Endodermal cell (in vitro differentiated cells): Measurements from ENCODE around the gene TCF15. TPM values are rescaled to one million over a fixed set of nuclear protein-coding genes. Genes with fewer than 3 reads are reported as not detected.

Source experiments
- DNase-seq: peaks from one replicate; pipeline ENCODE4 v3.0.0-alpha.2; 2017
- H3K27ac ChIP-seq: 2 replicates; pipeline ENCODE4 v1.5.1; 2013; ENCODE audit warnings: mild to moderate bottlenecking, low read depth, low read length, moderate library complexity
- H3K27me3 ChIP-seq: 2 replicates; pipeline ENCODE4 v1.6.1; 2013; ENCODE audit warnings: mild to moderate bottlenecking, low read length, moderate library complexity; ENCODE audit not compliant: insufficient read depth, control insufficient read depth, poor library complexity, severe bottlenecking
- H3K36me3 ChIP-seq: 2 replicates; pipeline ENCODE4 v1.7.0; 2013; ENCODE audit warnings: mild to moderate bottlenecking, low read length, moderate library complexity; ENCODE audit not compliant: control insufficient read depth, insufficient read depth
- H3K4me1 ChIP-seq: one replicate; pipeline ENCODE4 v1.7.0; 2013; ENCODE audit warnings: low read length; ENCODE audit not compliant: control insufficient read depth, insufficient read depth
- H3K4me3 ChIP-seq: 2 replicates; pipeline ENCODE4 v1.5.1; 2013; ENCODE audit warnings: mild to moderate bottlenecking, low read length, moderate library complexity
- H3K9ac ChIP-seq: 2 replicates; pipeline ENCODE4 v1.6.1; 2013; ENCODE audit warnings: mild to moderate bottlenecking, low read length, moderate library complexity; ENCODE audit not compliant: poor library complexity, severe bottlenecking; ENCODE audit errors: extremely low read depth
- H3K9me3 ChIP-seq: 2 replicates; pipeline ENCODE4 v1.6.1; 2013; ENCODE audit warnings: mild to moderate bottlenecking, low read length, moderate library complexity; ENCODE audit not compliant: control insufficient read depth
- H3K27ac Mint-ChIP-seq: 2 replicates; pipeline ENCODE4 v1.8.0; 2020; ENCODE audit warnings: mixed read lengths
- H3K27me3 Mint-ChIP-seq: 2 replicates; pipeline ENCODE4 v1.8.0; 2021; ENCODE audit warnings: mild to moderate bottlenecking, mixed read lengths; ENCODE audit not compliant: insufficient read depth
- H3K36me3 Mint-ChIP-seq: 2 replicates; pipeline ENCODE4 v1.8.0; 2020; ENCODE audit warnings: low read depth, mixed read lengths
- H3K4me1 Mint-ChIP-seq: 2 replicates; pipeline ENCODE4 v1.8.0; 2020; ENCODE audit warnings: mixed read lengths
- H3K4me3 Mint-ChIP-seq: 2 replicates; pipeline ENCODE4 v1.8.0; 2020; ENCODE audit warnings: mild to moderate bottlenecking, moderate library complexity, mixed read lengths
- H3K9me3 Mint-ChIP-seq: 2 replicates; pipeline ENCODE4 v1.8.0; 2020; ENCODE audit warnings: mild to moderate bottlenecking, mixed read lengths
- CTCF ChIP-seq: fragments of 200-600 bp; sonication (generic); conservative IDR thresholded peaks from 2 replicates; pipeline ENCODE4 v1.5.0; 2021; ENCODE audit warnings: antibody characterized with exemption, mild to moderate bottlenecking
- WGBS, 2 experiments: methylation state at CpG; one replicate each; pipeline versions ENCODE4 v1.1.5 to v1.1.7; 2013; ENCODE audit warnings: missing lambda C conversion rate in 2 of 2, mixed read lengths in 1 of 2; ENCODE audit not compliant: insufficient coverage in 1 of 2, insufficient read length in 1 of 2; 5-methylcytosine and 5-hydroxymethylcytosine counted together
- total RNA-seq, 2 donors: library from RNA; stranded (reverse); fragmentation: NEBNext Ultra II Directional in 1 of 2; extraction: Animal tissue kit (Norgen Biotek cat#: 25700) in 1 of 2; gene quantifications; 2 replicates in 1 of 2; 3 replicates in 1 of 2; pipeline ENCODE4 v1.2.1, GENCODE V29; 2021

Gene TCF15
- total RNA-seq, 2 donors from 2014 or later = 1.9 to 2.2 TPM

GRCh38 chr20:577167-577791 is 32.8 kb downstream of the TCF15 start:
- WGBS, 2 experiments = 81 to 82% methylated on average over 9 to 12 of the region's 12 CpGs
- Histone ChIP-seq H3K9ac (no peak overlapping the region), H3K27me3 (no peaks in the 10 kb centered on the region), H3K4me3 (no peak overlapping the region), H3K9me3 (no peaks in the 10 kb centered on the region), H3K27ac (no peak overlapping the region), H3K4me1 (peaks cover 14% of the 10 kb centered on the region), H3K36me3 (no peaks in the 10 kb centered on the region)
- Mint-ChIP-seq H3K27me3 (peaks cover 4% of the 10 kb centered on the region), H3K4me3 (no peak overlapping the region), H3K27ac (no peak overlapping the region), H3K9me3 (no peaks in the 10 kb centered on the region), H3K36me3 (no peaks in the 10 kb centered on the region), H3K4me1 (peaks cover 38% of the 10 kb centered on the region)
- peak; percentile 77 for TF ChIP-seq CTCF
- DNase-seq = peak; percentile 69

GRCh38 chr20:576156-576555 is 34.0 kb downstream of the TCF15 start:
- Histone ChIP-seq H3K27me3 (no peaks in the 10 kb centered on the region), H3K9me3 (no peaks in the 10 kb centered on the region), H3K4me1 (peaks cover 17% of the 10 kb centered on the region), H3K9ac (no peak overlapping the region), H3K27ac (no peak overlapping the region), H3K36me3 (no peaks in the 10 kb centered on the region), H3K4me3 (no peak overlapping the region)
- H3K9me3 Mint-ChIP-seq = no peaks in the 10 kb centered on the region
- no peak overlapping the region for H3K27ac Mint-ChIP-seq
- TF ChIP-seq CTCF = no peak
- no peaks in the 10 kb centered on the region for H3K36me3 Mint-ChIP-seq
- H3K4me3 Mint-ChIP-seq = no peak overlapping the region
- peaks cover 2% of the 10 kb centered on the region for H3K27me3 Mint-ChIP-seq
- H3K4me1 Mint-ChIP-seq = peaks cover 41% of the 10 kb centered on the region
- WGBS, 2 experiments = 87 to 93% methylated on average over 3 of the region's 3 CpGs
- no peak for DNase-seq

- Mint-ChIP-seq H3K27ac (no peak overlapping the region), H3K9me3 (no peaks in the 10 kb centered on the region), H3K4me1 (peaks cover 41% of the 10 kb centered on the region), H3K27me3 (peaks cover 2% of the 10 kb centered on the region), H3K4me3 (no peak overlapping the region), H3K36me3 (no peaks in the 10 kb centered on the region)
- peaks cover 17% of the 10 kb centered on the region for H3K4me1 ChIP-seq
- no peaks in the 10 kb centered on the region for H3K27me3 ChIP-seq
- WGBS, 2 experiments = 92 to 100% methylated on average over 2 to 3 of the region's 3 CpGs
- DNase-seq = peak; percentile 57
- H3K27ac ChIP-seq = no peak overlapping the region
- H3K9ac ChIP-seq = no peak overlapping the region
- H3K36me3 ChIP-seq = no peaks in the 10 kb centered on the region
- H3K4me3 ChIP-seq = no peak overlapping the region
- no peaks in the 10 kb centered on the region for H3K9me3 ChIP-seq
- TF ChIP-seq CTCF = peak; percentile 49
Observed at GRCh38 chr20:575230-575629, 34.9 kb downstream of the TCF15 start.
